K562 (cell line): ENCODE measurements around the gene TAF3. TPM values are rescaled to one million over a fixed set of nuclear protein-coding genes. Genes with fewer than 3 reads are reported as not detected.
A peak's percentile ranks its signal among the peaks of the same experiment; 100 is the strongest.

Experiments used
- ARID1B ChIP-seq: fragments of 450-650 bp; IDR thresholded peaks from 2 replicates; pipeline ENCODE4 v1.6.1; 2016; ENCODE audit warnings: antibody characterized with exemption, mild to moderate bottlenecking, inconsistent platforms
- CBX2 ChIP-seq: fragments of 200-600 bp; sonication (generic); IDR thresholded peaks from one replicate; pipeline ENCODE4 v1.6.1; 2012; ENCODE audit warnings: mild to moderate bottlenecking, low read length, inconsistent platforms; ENCODE audit not compliant: insufficient read depth, poor library complexity, severe bottlenecking
- CHD2 ChIP-seq: IDR thresholded peaks from 2 replicates; pipeline ENCODE4 v1.6.1; 2011; ENCODE audit warnings: low read depth, low read length
- FOXK1 ChIP-seq: sonication (generic); formaldehyde crosslinking; IDR thresholded peaks from 2 replicates; pipeline ENCODE4 v1.8.0; 2022; ENCODE audit warnings: missing genetic modification reagents, mild to moderate bottlenecking, borderline replicate concordance
- HNRNPH1 ChIP-seq: fragments of 200-400 bp; formaldehyde crosslinking; optimal IDR thresholded peaks from 2 replicates; pipeline ENCODE3; 2017; ENCODE audit warnings: low read depth, mild to moderate bottlenecking, low read length, moderate library complexity
- MEF2A ChIP-seq: IDR thresholded peaks from 2 replicates; pipeline ENCODE4 v1.6.1; 2011; ENCODE audit warnings: low read depth, mild to moderate bottlenecking, low read length, moderate library complexity; ENCODE audit not compliant: control insufficient read depth
- MTF1 ChIP-seq: fragments of 250-450 bp; sonication (Bioruptor Pico); IDR thresholded peaks from 2 replicates; pipeline ENCODE4 v1.9.0; 2021; ENCODE audit warnings: moderate library complexity, mild to moderate bottlenecking, inconsistent platforms, borderline replicate concordance
- NEUROD1 ChIP-seq: fragments of 150-350 bp; IDR thresholded peaks from 2 replicates; pipeline ENCODE4 v1.6.1; 2014; ENCODE audit warnings: borderline replicate concordance, low read length, low read depth; ENCODE audit not compliant: partially characterized antibody
- PHF20 ChIP-seq: fragments of 450-650 bp; IDR thresholded peaks from 2 replicates; pipeline ENCODE4 v1.6.1; 2018; ENCODE audit not compliant: partially characterized antibody
- SMAD2 ChIP-seq: fragments of 150-350 bp; IDR thresholded peaks from 2 replicates; pipeline ENCODE4 v1.6.1; 2014; ENCODE audit warnings: low read depth, mild to moderate bottlenecking, low read length
- ZNF140 ChIP-seq: fragments of 250-450 bp; sonication (Bioruptor Pico); IDR thresholded peaks from 2 replicates; pipeline ENCODE4 v1.8.0; 2021; ENCODE audit warnings: moderate library complexity, mild to moderate bottlenecking, inconsistent platforms
- ZNF217 ChIP-seq: sonication (generic); formaldehyde crosslinking; IDR thresholded peaks from 2 replicates; pipeline ENCODE4 v1.8.0; 2022; ENCODE audit warnings: mild to moderate bottlenecking, missing genetic modification reagents
- ZNF324 ChIP-seq: fragments of 250-450 bp; sonication (Bioruptor Pico); IDR thresholded peaks from 2 replicates; pipeline ENCODE4 v1.4.0; 2020; ENCODE audit warnings: mild to moderate bottlenecking
- ZNF431 ChIP-seq: sonication (generic); formaldehyde crosslinking; IDR thresholded peaks from 2 replicates; pipeline ENCODE4 v1.8.0; 2022; ENCODE audit warnings: mild to moderate bottlenecking, missing genetic modification reagents
- ZNF785 ChIP-seq: fragments of 250-450 bp; sonication (Bioruptor Pico); IDR thresholded peaks from 2 replicates; pipeline ENCODE4 v1.4.0; 2020; ENCODE audit warnings: mild to moderate bottlenecking
- polyA plus RNA-seq, 8 experiments: library from polyadenylated mRNA; depleted of rRNA in 4 of 8; stranded (reverse) in 5 of 8; unstranded in 3 of 8; fragments of >200 nt; fragmentation: Nextera tagmentation in 2 of 8; fragmentation: Illumina TruSeq in 1 of 8; extraction: Ambion mirVana in 2 of 8; extraction: Trizol in 1 of 8; gene quantifications; 2 replicates each; pipeline versions ENCODE4 v1.2.1 to v1.2.3, GENCODE V29; 2011 to 2014; ENCODE audit warnings: inconsistent platforms in 1 of 8, missing spikeins in 1 of 8
- total RNA-seq, 7 experiments: library from RNA; depleted of rRNA in 6 of 7; stranded (reverse); fragments of >200 nt in 6 of 7; fragmentation: Illumina TruSeq in 2 of 7; extraction: Trizol in 2 of 7; gene quantifications; 2 replicates each; pipeline versions ENCODE4 v1.2.1 to v1.2.3, GENCODE V29; 2011 to 2021; ENCODE audit warnings: low replicate concordance in 1 of 7
- TF ChIP-seq, protein P1 (sequence below): sonication (generic); formaldehyde crosslinking; IDR thresholded peaks from 2 replicates; pipeline ENCODE4 v1.8.0; 2023; ENCODE audit warnings: missing genetic modification reagents, mild to moderate bottlenecking, borderline replicate concordance
- TF ChIP-seq, protein P2 (sequence below): fragments of 250-450 bp; sonication (Bioruptor Pico); IDR thresholded peaks from 2 replicates; pipeline ENCODE4 v1.5.0; 2020; ENCODE audit warnings: mild to moderate bottlenecking
- TF ChIP-seq, protein P3 (sequence below): fragments of 250-450 bp; sonication (Bioruptor Pico); IDR thresholded peaks from 2 replicates; pipeline ENCODE4 v1.8.0; 2022; ENCODE audit warnings: inconsistent platforms

The TAF3 gene
- total and polyA plus RNA-seq, 9 of the 15 experiments (the other 6 are each of a cell fraction or from before 2014, with no cell fraction given): 1.5 to 9.9 (median 4.1) TPM

DNA sequence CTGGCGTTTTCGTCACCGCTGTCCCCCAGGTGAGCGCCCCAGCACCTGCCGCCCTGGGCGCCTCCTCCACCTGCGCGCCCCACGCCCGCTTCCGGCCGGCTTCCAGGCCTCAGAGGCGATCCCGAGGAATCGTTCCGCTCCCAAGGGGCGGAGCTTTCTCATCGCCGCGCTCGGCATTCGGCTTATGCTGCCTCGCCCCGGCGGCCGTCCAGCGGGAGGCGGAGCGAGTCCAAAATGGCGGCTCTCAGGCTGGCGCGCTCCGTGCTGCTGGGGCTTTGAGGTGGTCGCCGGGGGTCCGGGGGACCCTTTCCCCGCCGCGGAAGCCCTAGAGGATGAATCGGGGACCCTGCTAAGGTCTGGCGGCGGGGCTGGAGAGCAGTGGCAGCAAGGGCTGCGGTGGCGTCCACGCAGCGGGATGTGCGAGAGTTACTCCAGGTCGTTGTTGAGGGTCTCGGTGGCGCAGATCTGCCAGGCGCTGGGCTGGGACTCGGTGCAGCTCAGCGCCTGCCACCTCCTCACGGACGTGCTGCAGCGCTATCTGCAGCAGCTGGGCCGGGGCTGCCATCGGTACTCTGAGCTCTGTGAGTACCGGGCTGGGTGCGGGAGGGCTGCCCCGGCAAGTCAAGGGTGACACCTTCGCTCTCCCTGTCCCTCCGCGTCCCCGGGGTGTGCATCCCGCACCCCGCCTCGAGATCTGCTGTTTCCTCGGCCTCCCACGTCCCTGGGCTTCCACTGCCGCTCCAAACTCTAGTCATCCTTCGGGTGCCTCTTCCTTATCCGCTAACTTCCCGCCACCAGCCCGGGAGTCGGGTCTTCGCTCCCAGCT is at the start of gene TAF3 (continued):
- TF ChIP-seq, protein P1, sequence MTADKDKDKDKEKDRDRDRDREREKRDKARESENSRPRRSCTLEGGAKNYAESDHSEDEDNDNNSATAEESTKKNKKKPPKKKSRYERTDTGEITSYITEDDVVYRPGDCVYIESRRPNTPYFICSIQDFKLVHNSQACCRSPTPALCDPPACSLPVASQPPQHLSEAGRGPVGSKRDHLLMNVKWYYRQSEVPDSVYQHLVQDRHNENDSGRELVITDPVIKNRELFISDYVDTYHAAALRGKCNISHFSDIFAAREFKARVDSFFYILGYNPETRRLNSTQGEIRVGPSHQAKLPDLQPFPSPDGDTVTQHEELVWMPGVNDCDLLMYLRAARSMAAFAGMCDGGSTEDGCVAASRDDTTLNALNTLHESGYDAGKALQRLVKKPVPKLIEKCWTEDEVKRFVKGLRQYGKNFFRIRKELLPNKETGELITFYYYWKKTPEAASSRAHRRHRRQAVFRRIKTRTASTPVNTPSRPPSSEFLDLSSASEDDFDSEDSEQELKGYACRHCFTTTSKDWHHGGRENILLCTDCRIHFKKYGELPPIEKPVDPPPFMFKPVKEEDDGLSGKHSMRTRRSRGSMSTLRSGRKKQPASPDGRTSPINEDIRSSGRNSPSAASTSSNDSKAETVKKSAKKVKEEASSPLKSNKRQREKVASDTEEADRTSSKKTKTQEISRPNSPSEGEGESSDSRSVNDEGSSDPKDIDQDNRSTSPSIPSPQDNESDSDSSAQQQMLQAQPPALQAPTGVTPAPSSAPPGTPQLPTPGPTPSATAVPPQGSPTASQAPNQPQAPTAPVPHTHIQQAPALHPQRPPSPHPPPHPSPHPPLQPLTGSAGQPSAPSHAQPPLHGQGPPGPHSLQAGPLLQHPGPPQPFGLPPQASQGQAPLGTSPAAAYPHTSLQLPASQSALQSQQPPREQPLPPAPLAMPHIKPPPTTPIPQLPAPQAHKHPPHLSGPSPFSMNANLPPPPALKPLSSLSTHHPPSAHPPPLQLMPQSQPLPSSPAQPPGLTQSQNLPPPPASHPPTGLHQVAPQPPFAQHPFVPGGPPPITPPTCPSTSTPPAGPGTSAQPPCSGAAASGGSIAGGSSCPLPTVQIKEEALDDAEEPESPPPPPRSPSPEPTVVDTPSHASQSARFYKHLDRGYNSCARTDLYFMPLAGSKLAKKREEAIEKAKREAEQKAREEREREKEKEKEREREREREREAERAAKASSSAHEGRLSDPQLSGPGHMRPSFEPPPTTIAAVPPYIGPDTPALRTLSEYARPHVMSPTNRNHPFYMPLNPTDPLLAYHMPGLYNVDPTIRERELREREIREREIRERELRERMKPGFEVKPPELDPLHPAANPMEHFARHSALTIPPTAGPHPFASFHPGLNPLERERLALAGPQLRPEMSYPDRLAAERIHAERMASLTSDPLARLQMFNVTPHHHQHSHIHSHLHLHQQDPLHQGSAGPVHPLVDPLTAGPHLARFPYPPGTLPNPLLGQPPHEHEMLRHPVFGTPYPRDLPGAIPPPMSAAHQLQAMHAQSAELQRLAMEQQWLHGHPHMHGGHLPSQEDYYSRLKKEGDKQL (CRISPR knock-in tag): no peak; the same call in 1 of the 2 replicates
- TF ChIP-seq MEF2A (no peak), ARID1B (peak; percentile 48; the same call in 1 of the 2 replicates), PHF20 (peak; percentile 88), FOXK1 (CRISPR knock-in tag) (no peak), ZNF217 (0 out of 2 replicates have a peak, but pooled peaks have one; percentile 43), CHD2 (0 out of 2 replicates have a peak, but pooled peaks have one; percentile 20), CBX2 (no peak), MTF1 (CRISPR knock-in tag) (no peak), ZNF431 (CRISPR knock-in tag) (no peak), ZNF140 (CRISPR knock-in tag) (no peak), HNRNPH1 (no peak), SMAD2 (no peak), ZNF324 (no peak), ZNF785 (CRISPR knock-in tag) (no peak), NEUROD1 (peak; percentile 64)
- TF ChIP-seq, protein P2, sequence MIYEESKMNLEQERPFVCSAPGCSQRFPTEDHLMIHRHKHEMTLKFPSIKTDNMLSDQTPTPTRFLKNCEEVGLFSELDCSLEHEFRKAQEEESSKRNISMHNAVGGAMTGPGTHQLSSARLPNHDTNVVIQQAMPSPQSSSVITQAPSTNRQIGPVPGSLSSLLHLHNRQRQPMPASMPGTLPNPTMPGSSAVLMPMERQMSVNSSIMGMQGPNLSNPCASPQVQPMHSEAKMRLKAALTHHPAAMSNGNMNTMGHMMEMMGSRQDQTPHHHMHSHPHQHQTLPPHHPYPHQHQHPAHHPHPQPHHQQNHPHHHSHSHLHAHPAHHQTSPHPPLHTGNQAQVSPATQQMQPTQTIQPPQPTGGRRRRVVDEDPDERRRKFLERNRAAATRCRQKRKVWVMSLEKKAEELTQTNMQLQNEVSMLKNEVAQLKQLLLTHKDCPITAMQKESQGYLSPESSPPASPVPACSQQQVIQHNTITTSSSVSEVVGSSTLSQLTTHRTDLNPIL: no peak
- TF ChIP-seq, protein P3, sequence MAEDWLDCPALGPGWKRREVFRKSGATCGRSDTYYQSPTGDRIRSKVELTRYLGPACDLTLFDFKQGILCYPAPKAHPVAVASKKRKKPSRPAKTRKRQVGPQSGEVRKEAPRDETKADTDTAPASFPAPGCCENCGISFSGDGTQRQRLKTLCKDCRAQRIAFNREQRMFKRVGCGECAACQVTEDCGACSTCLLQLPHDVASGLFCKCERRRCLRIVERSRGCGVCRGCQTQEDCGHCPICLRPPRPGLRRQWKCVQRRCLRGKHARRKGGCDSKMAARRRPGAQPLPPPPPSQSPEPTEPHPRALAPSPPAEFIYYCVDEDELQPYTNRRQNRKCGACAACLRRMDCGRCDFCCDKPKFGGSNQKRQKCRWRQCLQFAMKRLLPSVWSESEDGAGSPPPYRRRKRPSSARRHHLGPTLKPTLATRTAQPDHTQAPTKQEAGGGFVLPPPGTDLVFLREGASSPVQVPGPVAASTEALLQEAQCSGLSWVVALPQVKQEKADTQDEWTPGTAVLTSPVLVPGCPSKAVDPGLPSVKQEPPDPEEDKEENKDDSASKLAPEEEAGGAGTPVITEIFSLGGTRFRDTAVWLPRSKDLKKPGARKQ (CRISPR knock-in tag): no peak
